SK-N-SH (cell line): ENCODE measurements around the gene SMIM24. TPM values are rescaled to one million over a fixed set of nuclear protein-coding genes. Genes with fewer than 3 reads are reported as not detected.
"Not testable (repeated sequence)": the region's sequence is repeated elsewhere in the genome, so short reads cannot be mapped to it uniquely, and the experiment has no call there.

Experiments used
- CTCF ChIA-PET: fragments of 300-600, 350-600 bp; formaldehyde crosslinking; extraction: SDS; loops from one replicate; lab custom pipeline; 2021; lab: Yijun Ruan, JAX
- POLR2A ChIA-PET: fragments of 350-600 bp; sonication (Branson Sonifier 250); formaldehyde crosslinking; extraction: SDS; loops from one replicate; lab custom pipeline; 2020; ENCODE audit warnings: antibody characterized with exemption, inconsistent platforms; lab: Yijun Ruan, JAX
- DNase-seq: peaks from one replicate; pipeline ENCODE4 v3.0.0; 2012
- H2AFZ ChIP-seq: fragments of 200-600 bp; sonication (generic); 2 replicates; pipeline ENCODE4 v1.8.1; 2016; ENCODE audit warnings: antibody characterized with exemption, mild to moderate bottlenecking, low read depth
- H3F3A ChIP-seq: fragments of 200-600 bp; sonication (generic); replicated peaks from 2 replicates; pipeline ENCODE3; 2016; ENCODE audit warnings: antibody characterized with exemption, mild to moderate bottlenecking; ENCODE audit not compliant: insufficient read depth
- H3K27ac ChIP-seq, 2 experiments: fragments of 200-500 bp in 1 of 2; fragments of 200-600 bp in 1 of 2; sonication (Bioruptor generic) in 1 of 2; sonication (generic), shearing (Covaris generic) in 1 of 2; 2 replicates each; pipeline versions ENCODE4 v1.5.1 to v1.6.1; 2014 to 2016; ENCODE audit warnings: low read depth in 2 of 2, inconsistent platforms in 1 of 2, low read length in 1 of 2, mild to moderate bottlenecking in 1 of 2, mixed read lengths in 1 of 2
- H3K27me3 ChIP-seq: fragments of 200-600 bp; sonication (generic), shearing (Covaris generic); 2 replicates; pipeline ENCODE4 v1.6.1; 2016; ENCODE audit warnings: mixed run types; ENCODE audit not compliant: insufficient read depth
- H3K36me3 ChIP-seq, 2 experiments: fragments of 200-500 bp in 1 of 2; fragments of 200-600 bp in 1 of 2; sonication (Bioruptor generic) in 1 of 2; sonication (generic) in 1 of 2; replicated peaks in 1 of 2; 2 replicates each; pipeline versions ENCODE3 to v1.5.1; 2014 to 2016; ENCODE audit warnings: low read length in 1 of 2, mild to moderate bottlenecking in 1 of 2; ENCODE audit not compliant: insufficient read depth in 2 of 2, control insufficient read depth in 1 of 2
- H3K4me1 ChIP-seq, 2 experiments: fragments of 200-500 bp in 1 of 2; fragments of 200-600 bp in 1 of 2; sonication (Bioruptor generic) in 1 of 2; sonication (generic), shearing (Covaris generic) in 1 of 2; 2 replicates each; pipeline versions ENCODE4 v1.5.1 to v1.6.1; 2014 to 2016; ENCODE audit warnings: low read depth in 1 of 2, low read length in 1 of 2, mixed run types in 1 of 2; ENCODE audit not compliant: insufficient read depth in 2 of 2, control insufficient read depth in 1 of 2
- H3K4me2 ChIP-seq: fragments of 200-600 bp; sonication (generic), shearing (Covaris generic); 2 replicates; pipeline ENCODE4 v1.6.1; 2017; ENCODE audit warnings: mixed run types
- H3K4me3 ChIP-seq, 2 experiments: fragments of 200-500 bp in 1 of 2; fragments of 200-600 bp in 1 of 2; sonication (Bioruptor generic) in 1 of 2; sonication (generic), shearing (Covaris generic) in 1 of 2; 2 replicates each; pipeline versions ENCODE4 v1.5.1 to v1.8.1; 2014 to 2016; ENCODE audit warnings: low read depth in 2 of 2, inconsistent platforms in 1 of 2, low read length in 1 of 2, mild to moderate bottlenecking in 1 of 2, mixed read lengths in 1 of 2, moderate library complexity in 1 of 2
- H3K79me2 ChIP-seq: fragments of 200-600 bp; sonication (generic); 2 replicates; pipeline ENCODE4 v1.8.1; 2017; ENCODE audit warnings: mild to moderate bottlenecking; ENCODE audit not compliant: insufficient read depth
- H3K9ac ChIP-seq: fragments of 200-600 bp; sonication (generic); 2 replicates; pipeline ENCODE4 v1.6.1; 2017; ENCODE audit warnings: mixed run types
- H3K9me2 ChIP-seq: fragments of 200-600 bp; sonication (generic); 2 replicates; pipeline ENCODE4 v1.6.1; 2017; ENCODE audit warnings: mixed run types
- H3K9me3 ChIP-seq: fragments of 200-600 bp; sonication (generic); 2 replicates; pipeline ENCODE4 v1.6.1; 2017; ENCODE audit warnings: mixed run types, mild to moderate bottlenecking, moderate library complexity
- H4K20me1 ChIP-seq: fragments of 200-600 bp; sonication (generic); 2 replicates; pipeline ENCODE4 v1.6.1; 2017; ENCODE audit warnings: mild to moderate bottlenecking, mixed run types; ENCODE audit not compliant: insufficient read depth
- ELF1 ChIP-seq: IDR thresholded peaks from 2 replicates; pipeline ENCODE4 v1.4.0; 2012
- GABPA ChIP-seq: IDR thresholded peaks from 2 replicates; pipeline ENCODE4 v1.4.0; 2012; ENCODE audit warnings: low read depth, mild to moderate bottlenecking
- REST ChIP-seq: IDR thresholded peaks from 2 replicates; pipeline ENCODE4 v1.6.1; 2012; ENCODE audit warnings: mild to moderate bottlenecking, low read depth, low read length, moderate library complexity
- SMC3 ChIP-seq: IDR thresholded peaks from 2 replicates; pipeline ENCODE4 v1.6.1; 2012; ENCODE audit warnings: low read depth, low read length, improper control_type of control experiment
- WGBS: methylation state at CpG from one replicate; pipeline ENCODE4 v1.1.6; 2017; ENCODE audit warnings: low lambda C conversion rate; 5-methylcytosine and 5-hydroxymethylcytosine counted together
- polyA plus RNA-seq, 3 experiments: library from polyadenylated mRNA; depleted of rRNA; stranded (reverse); fragments of >200 nt; gene quantifications; 2 replicates each; pipeline ENCODE4 v1.2.3, GENCODE V29; 2012
- TF ChIP-seq, protein P1 (sequence below): IDR thresholded peaks from 2 replicates; pipeline ENCODE4; 2012

SMIM24 gene
- polyA plus RNA-seq, 1 of the 3 experiments (the other 2 are of a cell fraction): 0.12 TPM

- TF ChIP-seq GABPA: no peak
- TF ChIP-seq, protein P1, sequence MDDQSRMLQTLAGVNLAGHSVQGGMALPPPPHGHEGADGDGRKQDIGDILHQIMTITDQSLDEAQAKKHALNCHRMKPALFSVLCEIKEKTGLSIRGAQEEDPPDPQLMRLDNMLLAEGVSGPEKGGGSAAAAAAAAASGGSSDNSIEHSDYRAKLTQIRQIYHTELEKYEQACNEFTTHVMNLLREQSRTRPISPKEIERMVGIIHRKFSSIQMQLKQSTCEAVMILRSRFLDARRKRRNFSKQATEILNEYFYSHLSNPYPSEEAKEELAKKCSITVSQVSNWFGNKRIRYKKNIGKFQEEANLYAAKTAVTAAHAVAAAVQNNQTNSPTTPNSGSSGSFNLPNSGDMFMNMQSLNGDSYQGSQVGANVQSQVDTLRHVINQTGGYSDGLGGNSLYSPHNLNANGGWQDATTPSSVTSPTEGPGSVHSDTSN: peak; percentile 42; the same call in 1 of the 2 replicates
These were observed 29.3 kb upstream of the SMIM24 start (continued) for GRCh38 chr19:3509566-3509989.

DNA sequence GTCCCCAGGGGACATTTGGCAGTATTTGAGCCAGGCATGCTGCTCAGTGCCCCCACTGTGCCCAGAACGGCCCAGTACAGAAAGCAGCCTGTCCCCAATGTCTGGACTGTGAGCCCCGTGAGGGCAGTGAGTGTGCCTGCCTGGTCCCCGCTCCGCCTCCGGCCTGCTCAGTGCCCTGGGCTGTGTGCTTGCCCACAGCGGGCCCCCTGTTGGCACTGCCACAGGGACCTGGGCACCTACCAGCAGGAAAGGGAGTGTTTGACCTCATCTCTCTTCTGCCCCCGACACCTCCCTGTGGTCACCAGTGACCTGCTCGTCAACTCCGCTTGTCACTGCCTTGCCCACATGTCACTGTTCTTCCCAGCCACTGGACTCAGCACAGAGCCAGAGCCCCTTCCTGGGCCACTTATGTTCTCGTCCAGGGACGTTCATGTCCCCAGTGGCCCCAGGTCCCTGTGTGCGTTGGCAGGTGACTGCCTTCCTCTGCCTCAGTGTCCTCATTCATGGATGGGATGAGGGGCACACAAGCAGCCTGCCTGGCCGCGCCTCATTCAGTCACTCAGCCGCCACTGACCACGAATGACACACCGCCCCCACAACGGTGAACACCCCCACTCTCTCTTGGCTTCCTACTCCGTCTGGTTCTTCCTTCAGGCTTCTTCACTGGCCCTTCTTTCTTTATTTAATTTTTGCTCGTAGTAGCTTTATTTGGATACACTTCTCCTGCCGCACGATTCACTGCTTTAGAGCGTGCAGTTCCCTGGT, 28.6 kb upstream of the SMIM24 start:
- ChIA-PET POLR2A (no interaction called here), CTCF (no interaction called here)
- Histone ChIP-seq H3K4me2 (peak overlapping the region; percentile 7), H3K27me3 (no peaks in the 10 kb centered on the region), H3K9ac (no peak overlapping the region), H3K4me3 (no peak overlapping the region), H3K9me3 (no peaks in the 10 kb centered on the region), H3K27ac (peak overlapping the region in 1 of 2 experiments; percentile 50; a peak in 2 of 4 replicates), H3K79me2 (peaks cover 78% of the 10 kb centered on the region), H3K9me2 (no peaks in the 10 kb centered on the region), H3K36me3 (peaks cover 0 to 7% of the 10 kb centered on the region in 2 experiments), H3F3A (peaks cover 13% of the 10 kb centered on the region), H4K20me1 (peaks cover 63% of the 10 kb centered on the region), H3K4me1 (peaks cover 11% of the 10 kb centered on the region in 2 experiments; a peak in 2 of 4 replicates), H2AFZ (no peak overlapping the region)
- WGBS: 88% methylated on average over 17 of the region's 23 CpGs
- no peak for DNase-seq
- TF ChIP-seq ELF1 (no peak), REST (no peak), SMC3 (no peak), GABPA (no peak)

DNA sequence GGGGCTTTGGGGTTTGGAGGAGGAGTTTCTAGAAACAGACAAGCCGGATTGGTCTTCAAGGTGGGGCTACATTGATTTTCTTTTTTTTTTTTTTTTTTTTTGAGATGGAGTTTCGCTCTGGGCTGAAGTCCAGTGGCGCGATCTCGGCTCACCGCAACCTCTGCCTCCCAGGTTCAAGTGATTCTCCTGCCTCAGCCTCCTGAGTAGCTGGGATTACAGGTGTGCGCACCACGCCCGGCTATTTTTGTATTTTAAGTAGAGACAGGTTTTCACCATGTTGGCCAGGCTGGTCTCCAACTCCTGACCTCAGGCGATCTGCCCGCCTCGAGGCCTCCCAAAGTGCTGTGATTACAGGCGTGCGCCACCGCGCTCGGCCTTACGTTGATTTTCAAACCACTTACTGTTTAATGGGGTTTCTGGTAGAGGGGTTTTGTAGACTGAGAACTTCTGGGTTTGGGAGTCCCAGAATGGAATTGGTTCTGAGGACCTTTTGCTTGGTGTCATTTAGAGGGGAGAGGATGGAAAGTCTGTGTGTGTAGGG, 27.9 kb upstream of the SMIM24 start:
- H2AFZ ChIP-seq, H3K27me3 ChIP-seq, H3K36me3 ChIP-seq, H3K9me2 ChIP-seq, H3K9me3 ChIP-seq, H3K9ac ChIP-seq, CTCF ChIA-PET, H3K4me3 ChIP-seq, H3K27ac ChIP-seq, POLR2A ChIA-PET: not testable (repeated sequence)
- peaks cover 11% of the 10 kb centered on the region in 2 experiments; a peak in 2 of 4 replicates for H3K4me1 ChIP-seq
- DNase-seq: peak; percentile 64
- peaks cover 16% of the 10 kb centered on the region for H3F3A ChIP-seq
- peak overlapping the region; percentile 7; the same call in 1 of the 2 replicates for H3K4me2 ChIP-seq
- WGBS: 97% methylated on average over 18 of the region's 18 CpGs
- peaks cover 71% of the 10 kb centered on the region for H3K79me2 ChIP-seq
- peaks cover 56% of the 10 kb centered on the region for H4K20me1 ChIP-seq
